HG03103 (cell line): Measurements from ENCODE around the gene SH3BP4.

Source experiments
- ATAC-seq: cut with Tn5 transposase; IDR thresholded peaks from one replicate; pipeline ENCODE4 v1.9.1; 2021; ENCODE audit warnings: low read depth; ENCODE audit not compliant: unreplicated experiment

SH3BP4 gene

GRCh38 chr2:234940527-234940926, 11.3 kb upstream of the SH3BP4 start:
- no peak for ATAC-seq

- ATAC-seq = no peak
Measured at GRCh38 chr2:234945339-234945873, 6.4 kb upstream of the SH3BP4 start.

- ATAC-seq = no peak
Measured at GRCh38 chr2:234947556-234947955, 4.3 kb upstream of the SH3BP4 start.

GRCh38 chr2:234949762-234950434, 1.9 kb upstream of the SH3BP4 start:
- ATAC-seq = no peak

- ATAC-seq = no peak
Measured at GRCh38 chr2:234950435-234950729, 1.4 kb upstream of the SH3BP4 start.

- no peak for ATAC-seq
Measured at GRCh38 chr2:234950730-234951663, 820 bp upstream of the SH3BP4 start.

GRCh38 chr2:234952270-234953115, 676 bp downstream of the SH3BP4 start:
- ATAC-seq = no peak

- no peak for ATAC-seq
Measured at GRCh38 chr2:234953116-234954031, 1.6 kb downstream of the SH3BP4 start.

GRCh38 chr2:234954551-234954992, 2.8 kb downstream of the SH3BP4 start:
- no peak for ATAC-seq

GRCh38 chr2:234955091-234955591, 3.3 kb downstream of the SH3BP4 start:
- no peak for ATAC-seq

GRCh38 chr2:234955971-234956509, 4.2 kb downstream of the SH3BP4 start:
- no peak for ATAC-seq

GRCh38 chr2:234957834-234958135, 6.0 kb downstream of the SH3BP4 start:
- ATAC-seq = no peak

- ATAC-seq = no peak
Measured at GRCh38 chr2:234958311-234958710, 6.5 kb downstream of the SH3BP4 start.

- no peak for ATAC-seq
Measured at GRCh38 chr2:234958746-234959395, 7.1 kb downstream of the SH3BP4 start.

- no peak for ATAC-seq
Measured at GRCh38 chr2:234960175-234961088, 8.6 kb downstream of the SH3BP4 start.

- no peak for ATAC-seq
Measured at GRCh38 chr2:234961784-234962183, 10.0 kb downstream of the SH3BP4 start.

GRCh38 chr2:234963773-234964615, 12.2 kb downstream of the SH3BP4 start:
- ATAC-seq = no peak
